GM23338 (cell line): ENCODE data around the gene JAZF1. TPM values are rescaled to one million over a fixed set of nuclear protein-coding genes. Genes with fewer than 3 reads are reported as not detected.

Source experiments
- ATAC-seq: fragments of 200-7000 bp; cut with Tn5 transposase; 3 replicates; pipeline ENCODE4 v1.9.1; 2020
- DNase-seq: peaks from one replicate; pipeline ENCODE4 v3.0.0-alpha.2; 2015; ENCODE audit warnings: low spot score
- H2AFZ ChIP-seq: fragments of 200-600 bp; sonication (generic); 2 replicates; pipeline ENCODE4 v1.8.0; 2016; ENCODE audit warnings: antibody characterized with exemption, mild to moderate bottlenecking, moderate library complexity
- H3F3A ChIP-seq: fragments of 200-600 bp; sonication (generic); replicated peaks from 2 replicates; pipeline ENCODE4 v1.8.0; 2017; ENCODE audit warnings: antibody characterized with exemption, mixed run types, low read depth
- H3K27ac ChIP-seq: fragments of 200-600 bp; sonication (generic); 2 replicates; pipeline ENCODE4 v1.6.1; 2016; ENCODE audit warnings: low read depth
- H3K27me3 ChIP-seq: fragments of 200-600 bp; sonication (generic); 2 replicates; pipeline ENCODE4 v1.8.0; 2016; ENCODE audit warnings: mild to moderate bottlenecking, mixed run types, moderate library complexity; ENCODE audit not compliant: insufficient read depth
- H3K36me3 ChIP-seq: fragments of 200-600 bp; sonication (generic); 2 replicates; pipeline ENCODE4 v1.8.0; 2016; ENCODE audit warnings: mild to moderate bottlenecking; ENCODE audit not compliant: insufficient read depth
- H3K4me1 ChIP-seq: fragments of 200-600 bp; sonication (generic); 2 replicates; pipeline ENCODE4 v1.8.0; 2016; ENCODE audit warnings: mild to moderate bottlenecking, moderate library complexity; ENCODE audit not compliant: insufficient read depth
- H3K4me2 ChIP-seq: fragments of 200-600 bp; sonication (generic); 2 replicates; pipeline ENCODE4 v1.7.1; 2017; ENCODE audit warnings: mixed run types
- H3K4me3 ChIP-seq: fragments of 200-600 bp; sonication (generic); 2 replicates; pipeline ENCODE4 v1.6.1; 2016; ENCODE audit warnings: mixed run types
- H3K79me2 ChIP-seq: fragments of 200-600 bp; sonication (generic); replicated peaks from 2 replicates; pipeline ENCODE4 v1.8.0; 2017; ENCODE audit warnings: mild to moderate bottlenecking; ENCODE audit not compliant: insufficient read depth
- H3K9me2 ChIP-seq: fragments of 200-600 bp; sonication (generic); 2 replicates; pipeline ENCODE4 v1.8.0; 2017; ENCODE audit not compliant: insufficient read depth
- H4K20me1 ChIP-seq: fragments of 200-600 bp; sonication (generic); replicated peaks from 2 replicates; pipeline ENCODE4 v1.8.0; 2017; ENCODE audit warnings: mild to moderate bottlenecking; ENCODE audit not compliant: insufficient read depth
- H3K27ac Mint-ChIP-seq: 2 replicates; pipeline ENCODE4 v1.8.0; 2020; ENCODE audit warnings: inconsistent platforms, mild to moderate bottlenecking, moderate library complexity, mixed read lengths
- H3K27me3 Mint-ChIP-seq: 3 replicates; pipeline ENCODE4 v1.8.0; 2022; ENCODE audit warnings: low read depth, mild to moderate bottlenecking, moderate library complexity, mixed read lengths, inconsistent platforms; ENCODE audit not compliant: insufficient read depth, poor library complexity
- H3K36me3 Mint-ChIP-seq: 3 replicates; pipeline ENCODE4 v1.8.0; 2021; ENCODE audit warnings: low read depth, mild to moderate bottlenecking, inconsistent platforms, moderate library complexity, mixed read lengths
- H3K4me1 Mint-ChIP-seq: 3 replicates; pipeline ENCODE4 v1.8.0; 2020; ENCODE audit warnings: mild to moderate bottlenecking, inconsistent platforms, mixed read lengths
- H3K4me3 Mint-ChIP-seq: 3 replicates; pipeline ENCODE4 v1.8.0; 2021; ENCODE audit warnings: moderate library complexity, mild to moderate bottlenecking, inconsistent platforms, mixed read lengths
- H3K9me3 Mint-ChIP-seq: 3 replicates; pipeline ENCODE4 v1.8.0; 2020; ENCODE audit warnings: moderate library complexity, mild to moderate bottlenecking, inconsistent platforms, mixed read lengths
- CREB1 ChIP-seq: fragments of 250-450 bp; sonication (Bioruptor Pico); IDR thresholded peaks from 2 replicates; pipeline ENCODE4 v1.5.0; 2020; ENCODE audit warnings: low read depth, mild to moderate bottlenecking, moderate library complexity
- CTCF ChIP-seq, 2 experiments: fragments of 200-600 bp in 1 of 2; sonication (generic) in 1 of 2; conservative IDR thresholded peaks; 2 replicates each; pipeline versions ENCODE4 v1.5.1 to v1.6.1; 2016 to 2017; ENCODE audit warnings: antibody characterized with exemption in 2 of 2, low read depth in 2 of 2, mild to moderate bottlenecking in 2 of 2, moderate library complexity in 1 of 2
- EZH2 ChIP-seq: fragments of 200-600 bp; sonication (generic); IDR thresholded peaks from one replicate; pipeline ENCODE4 v1.8.0; 2017; ENCODE audit warnings: antibody characterized with exemption, mild to moderate bottlenecking, low read depth; ENCODE audit not compliant: unreplicated experiment
- EZH2phosphoT487 ChIP-seq: fragments of 200-600 bp; sonication (generic); IDR thresholded peaks from one replicate; pipeline ENCODE4 v1.8.1; 2018; ENCODE audit warnings: antibody characterized with exemption; ENCODE audit not compliant: unreplicated experiment
- JUNB ChIP-seq: IDR thresholded peaks from one replicate; pipeline ENCODE4 v1.6.1; 2016; ENCODE audit warnings: antibody characterized with exemption; ENCODE audit not compliant: unreplicated experiment
- NANOG ChIP-seq: IDR thresholded peaks from 2 replicates; pipeline ENCODE4 v1.6.1; 2016; ENCODE audit warnings: antibody characterized with exemption, borderline replicate concordance
- POLR2AphosphoS5 ChIP-seq: IDR thresholded peaks from 2 replicates; pipeline ENCODE4 v1.6.1; 2016; ENCODE audit warnings: antibody characterized with exemption, low read depth
- REST ChIP-seq: IDR thresholded peaks from one replicate; pipeline ENCODE4 v1.6.1; 2018; ENCODE audit warnings: antibody characterized with exemption; ENCODE audit not compliant: unreplicated experiment
- STAT1 ChIP-seq: IDR thresholded peaks from one replicate; pipeline ENCODE4 v1.6.1; 2016; ENCODE audit warnings: antibody characterized with exemption; ENCODE audit not compliant: unreplicated experiment
- ZNF114 ChIP-seq: fragments of 250-450 bp; sonication (Bioruptor Pico); IDR thresholded peaks from 2 replicates; pipeline ENCODE4 v1.5.0; 2020; ENCODE audit warnings: mild to moderate bottlenecking, moderate library complexity
- ZNF331 ChIP-seq: fragments of 250-450 bp; sonication (Bioruptor Pico); IDR thresholded peaks from 2 replicates; pipeline ENCODE4 v1.5.0; 2020; ENCODE audit warnings: low read depth, mild to moderate bottlenecking, moderate library complexity
- polyA plus RNA-seq: library from polyadenylated mRNA; unstranded; fragments of >200 nt; fragmentation: Nextera tagmentation; extraction: Ambion mirVana; gene quantifications from 2 replicates; pipeline ENCODE4 v1.2.1, GENCODE V29; 2016
- total RNA-seq: library from RNA; depleted of rRNA; stranded (reverse); fragments of >200 nt; shearing (Covaris generic); gene quantifications from 2 replicates; pipeline ENCODE4 v1.2.3, GENCODE V29; 2014
- TF ChIP-seq, protein P1 (sequence below): IDR thresholded peaks from 2 replicates; pipeline ENCODE4 v1.6.1; 2016; ENCODE audit warnings: antibody characterized with exemption
- TF ChIP-seq, protein P2 (sequence below): fragments of 250-450 bp; sonication (Bioruptor Pico); IDR thresholded peaks from 2 replicates; pipeline ENCODE4 v1.5.0; 2020; ENCODE audit warnings: mild to moderate bottlenecking, moderate library complexity

Gene JAZF1
- total and polyA plus RNA-seq, 2 experiments from 2014 or later: 12.2 to 22.2 TPM

- peaks cover 6% of the 10 kb centered on the region; the same call in 1 of the 3 replicates for H3K36me3 Mint-ChIP-seq
- Histone ChIP-seq H2AFZ (no peak overlapping the region), H3K9me2 (0 out of 2 replicates have a peak, but pooled peaks cover 3% of the 10 kb centered on the region), H3K27ac (no peak overlapping the region), H3F3A (no peaks in the 10 kb centered on the region), H3K79me2 (no peaks in the 10 kb centered on the region; the same call in 1 of the 2 replicates), H3K4me1 (peaks cover 18% of the 10 kb centered on the region), H4K20me1 (no peaks in the 10 kb centered on the region), H3K4me2 (no peak overlapping the region), H3K4me3 (no peak overlapping the region), H3K27me3 (no peaks in the 10 kb centered on the region), H3K36me3 (no peaks in the 10 kb centered on the region)
- no peak overlapping the region for H3K4me3 Mint-ChIP-seq
- H3K9me3 Mint-ChIP-seq: 0 out of 3 replicates have a peak, but pooled peaks cover 2% of the 10 kb centered on the region
- peaks cover 29% of the 10 kb centered on the region for H3K4me1 Mint-ChIP-seq
- ATAC-seq (no peak), DNase-seq (no peak)
- TF ChIP-seq JUNB (no peak), NANOG (no peak), EZH2phosphoT487 (no peak), REST (no peak), EZH2 (no peak), STAT1 (no peak), CTCF (conservative IDR thresholded peaks at IDR 0.05; ENCODE audit: low read depth in 2 of 2) (no peak), ZNF114 (no peak), ZNF331 (CRISPR knock-in tag) (no peak), POLR2AphosphoS5 (no peak), CREB1 (CRISPR knock-in tag) (no peak)
- TF ChIP-seq, protein P1, sequence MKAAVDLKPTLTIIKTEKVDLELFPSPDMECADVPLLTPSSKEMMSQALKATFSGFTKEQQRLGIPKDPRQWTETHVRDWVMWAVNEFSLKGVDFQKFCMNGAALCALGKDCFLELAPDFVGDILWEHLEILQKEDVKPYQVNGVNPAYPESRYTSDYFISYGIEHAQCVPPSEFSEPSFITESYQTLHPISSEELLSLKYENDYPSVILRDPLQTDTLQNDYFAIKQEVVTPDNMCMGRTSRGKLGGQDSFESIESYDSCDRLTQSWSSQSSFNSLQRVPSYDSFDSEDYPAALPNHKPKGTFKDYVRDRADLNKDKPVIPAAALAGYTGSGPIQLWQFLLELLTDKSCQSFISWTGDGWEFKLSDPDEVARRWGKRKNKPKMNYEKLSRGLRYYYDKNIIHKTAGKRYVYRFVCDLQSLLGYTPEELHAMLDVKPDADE: no peak
- TF ChIP-seq, protein P2, sequence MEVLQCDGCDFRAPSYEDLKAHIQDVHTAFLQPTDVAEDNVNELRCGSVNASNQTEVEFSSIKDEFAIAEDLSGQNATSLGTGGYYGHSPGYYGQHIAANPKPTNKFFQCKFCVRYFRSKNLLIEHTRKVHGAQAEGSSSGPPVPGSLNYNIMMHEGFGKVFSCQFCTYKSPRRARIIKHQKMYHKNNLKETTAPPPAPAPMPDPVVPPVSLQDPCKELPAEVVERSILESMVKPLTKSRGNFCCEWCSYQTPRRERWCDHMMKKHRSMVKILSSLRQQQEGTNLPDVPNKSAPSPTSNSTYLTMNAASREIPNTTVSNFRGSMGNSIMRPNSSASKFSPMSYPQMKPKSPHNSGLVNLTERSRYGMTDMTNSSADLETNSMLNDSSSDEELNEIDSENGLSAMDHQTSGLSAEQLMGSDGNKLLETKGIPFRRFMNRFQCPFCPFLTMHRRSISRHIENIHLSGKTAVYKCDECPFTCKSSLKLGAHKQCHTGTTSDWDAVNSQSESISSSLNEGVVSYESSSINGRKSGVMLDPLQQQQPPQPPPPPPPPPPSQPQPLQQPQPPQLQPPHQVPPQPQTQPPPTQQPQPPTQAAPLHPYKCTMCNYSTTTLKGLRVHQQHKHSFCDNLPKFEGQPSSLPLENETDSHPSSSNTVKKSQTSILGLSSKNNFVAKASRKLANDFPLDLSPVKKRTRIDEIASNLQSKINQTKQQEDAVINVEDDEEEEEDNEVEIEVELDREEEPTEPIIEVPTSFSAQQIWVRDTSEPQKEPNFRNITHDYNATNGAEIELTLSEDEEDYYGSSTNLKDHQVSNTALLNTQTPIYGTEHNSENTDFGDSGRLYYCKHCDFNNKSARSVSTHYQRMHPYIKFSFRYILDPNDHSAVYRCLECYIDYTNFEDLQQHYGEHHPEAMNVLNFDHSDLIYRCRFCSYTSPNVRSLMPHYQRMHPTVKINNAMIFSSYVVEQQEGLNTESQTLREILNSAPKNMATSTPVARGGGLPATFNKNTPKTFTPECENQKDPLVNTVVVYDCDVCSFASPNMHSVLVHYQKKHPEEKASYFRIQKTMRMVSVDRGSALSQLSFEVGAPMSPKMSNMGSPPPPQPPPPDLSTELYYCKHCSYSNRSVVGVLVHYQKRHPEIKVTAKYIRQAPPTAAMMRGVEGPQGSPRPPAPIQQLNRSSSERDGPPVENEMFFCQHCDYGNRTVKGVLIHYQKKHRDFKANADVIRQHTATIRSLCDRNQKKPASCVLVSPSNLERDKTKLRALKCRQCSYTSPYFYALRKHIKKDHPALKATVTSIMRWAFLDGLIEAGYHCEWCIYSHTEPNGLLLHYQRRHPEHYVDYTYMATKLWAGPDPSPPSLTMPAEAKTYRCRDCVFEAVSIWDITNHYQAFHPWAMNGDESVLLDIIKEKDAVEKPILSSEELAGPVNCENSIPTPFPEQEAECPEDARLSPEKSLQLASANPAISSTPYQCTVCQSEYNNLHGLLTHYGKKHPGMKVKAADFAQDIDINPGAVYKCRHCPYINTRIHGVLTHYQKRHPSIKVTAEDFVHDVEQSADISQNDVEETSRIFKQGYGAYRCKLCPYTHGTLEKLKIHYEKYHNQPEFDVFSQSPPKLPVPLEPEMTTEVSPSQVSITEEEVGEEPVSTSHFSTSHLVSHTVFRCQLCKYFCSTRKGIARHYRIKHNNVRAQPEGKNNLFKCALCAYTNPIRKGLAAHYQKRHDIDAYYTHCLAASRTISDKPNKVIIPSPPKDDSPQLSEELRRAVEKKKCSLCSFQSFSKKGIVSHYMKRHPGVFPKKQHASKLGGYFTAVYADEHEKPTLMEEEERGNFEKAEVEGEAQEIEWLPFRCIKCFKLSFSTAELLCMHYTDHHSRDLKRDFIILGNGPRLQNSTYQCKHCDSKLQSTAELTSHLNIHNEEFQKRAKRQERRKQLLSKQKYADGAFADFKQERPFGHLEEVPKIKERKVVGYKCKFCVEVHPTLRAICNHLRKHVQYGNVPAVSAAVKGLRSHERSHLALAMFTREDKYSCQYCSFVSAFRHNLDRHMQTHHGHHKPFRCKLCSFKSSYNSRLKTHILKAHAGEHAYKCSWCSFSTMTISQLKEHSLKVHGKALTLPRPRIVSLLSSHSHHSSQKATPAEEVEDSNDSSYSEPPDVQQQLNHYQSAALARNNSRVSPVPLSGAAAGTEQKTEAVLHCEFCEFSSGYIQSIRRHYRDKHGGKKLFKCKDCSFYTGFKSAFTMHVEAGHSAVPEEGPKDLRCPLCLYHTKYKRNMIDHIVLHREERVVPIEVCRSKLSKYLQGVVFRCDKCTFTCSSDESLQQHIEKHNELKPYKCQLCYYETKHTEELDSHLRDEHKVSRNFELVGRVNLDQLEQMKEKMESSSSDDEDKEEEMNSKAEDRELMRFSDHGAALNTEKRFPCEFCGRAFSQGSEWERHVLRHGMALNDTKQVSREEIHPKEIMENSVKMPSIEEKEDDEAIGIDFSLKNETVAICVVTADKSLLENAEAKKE: no peak
- no peaks in the 10 kb centered on the region for H3K27me3 Mint-ChIP-seq
- no peak overlapping the region for H3K27ac Mint-ChIP-seq
These were observed 262.8 kb downstream of the JAZF1 start for GRCh38 chr7:27917774-27918314.
